CD8-positive, alpha-beta memory T cell (primary cell): ENCODE measurements around the gene RPL29. TPM values are rescaled to one million over a fixed set of nuclear protein-coding genes. Genes with fewer than 3 reads are reported as not detected.

ENCODE experiments used
- CTCF ChIA-PET: fragments of 350-600 bp; sonication (Branson Sonifier 250); formaldehyde crosslinking; loops from one replicate; lab custom pipeline; 2021; ENCODE audit warnings: antibody characterized with exemption; lab: Charles Lee
- POLR2A ChIA-PET: fragments of 350-600 bp; sonication (Branson Sonifier 250); formaldehyde crosslinking; loops from one replicate; lab custom pipeline; 2021; ENCODE audit warnings: antibody characterized with exemption; lab: Charles Lee
- DNase-seq, 5 donors: peaks; one replicate each; pipeline versions ENCODE4 v3.0.0 to v3.0.0-alpha.2; 2020 to 2022; ENCODE audit warnings: mixed read lengths in 1 of 5
- H3K27ac ChIP-seq: one replicate; pipeline ENCODE4 v1.7.0; 2013; ENCODE audit warnings: low read depth, mild to moderate bottlenecking, low read length, moderate library complexity
- H3K27me3 ChIP-seq: 2 replicates; pipeline ENCODE4 v1.7.0; 2013; ENCODE audit warnings: low read length, mild to moderate bottlenecking; ENCODE audit not compliant: insufficient read depth, poor library complexity, severe bottlenecking
- H3K36me3 ChIP-seq: 2 replicates; pipeline ENCODE4 v1.7.0; 2013; ENCODE audit warnings: mild to moderate bottlenecking, low read length, moderate library complexity; ENCODE audit not compliant: insufficient read depth
- H3K4me1 ChIP-seq: 2 replicates; pipeline ENCODE4 v1.7.0; 2013; ENCODE audit warnings: mild to moderate bottlenecking, low read length, moderate library complexity; ENCODE audit not compliant: insufficient read depth
- H3K4me3 ChIP-seq: 2 replicates; pipeline ENCODE4 v1.7.0; 2013; ENCODE audit warnings: mild to moderate bottlenecking, low read length
- H3K9me3 ChIP-seq: 2 replicates; pipeline ENCODE4 v1.7.0; 2013; ENCODE audit warnings: mild to moderate bottlenecking, low read length
- H3K27ac Mint-ChIP-seq, 8 donors: one replicate each; pipeline ENCODE4 v1.8.0; 2020 to 2021; ENCODE audit warnings: mixed read lengths in 8 of 8, mild to moderate bottlenecking in 6 of 8, inconsistent platforms in 3 of 8, moderate library complexity in 3 of 8
- H3K27me3 Mint-ChIP-seq, 2 donors: one replicate each; pipeline ENCODE4 v1.8.0; 2020 to 2021; ENCODE audit warnings: mixed read lengths in 2 of 2, mild to moderate bottlenecking in 1 of 2, moderate library complexity in 1 of 2
- H3K36me3 Mint-ChIP-seq, 3 donors: one replicate each; pipeline ENCODE4 v1.8.0; 2020 to 2021; ENCODE audit warnings: mixed read lengths in 3 of 3, inconsistent platforms in 1 of 3, mild to moderate bottlenecking in 1 of 3
- H3K4me1 Mint-ChIP-seq, 3 donors: one replicate each; pipeline ENCODE4 v1.8.0; 2020 to 2021; ENCODE audit warnings: mixed read lengths in 3 of 3, inconsistent platforms in 1 of 3, mild to moderate bottlenecking in 1 of 3
- H3K4me3 Mint-ChIP-seq, 7 donors: one replicate each; pipeline ENCODE4 v1.8.0; 2020 to 2021; ENCODE audit warnings: mixed read lengths in 7 of 7, mild to moderate bottlenecking in 6 of 7, moderate library complexity in 4 of 7, inconsistent platforms in 2 of 7
- H3K9me3 Mint-ChIP-seq, 5 donors: one replicate each; pipeline ENCODE4 v1.8.0; 2020 to 2022; ENCODE audit warnings: mixed read lengths in 5 of 5, mild to moderate bottlenecking in 3 of 5, moderate library complexity in 2 of 5, inconsistent platforms in 1 of 5
- polyA plus RNA-seq: library from polyadenylated mRNA; unstranded; fragments of 300-500 nt; fragmentation: Illumina TruSeq; gene quantifications from one replicate; pipeline ENCODE4 v1.2.3, GENCODE V29; 2021
- total RNA-seq, 2 experiments: library from RNA; stranded (reverse); gene quantifications; one replicate each; pipeline ENCODE4 v1.2.3, GENCODE V29; 2021

The RPL29 gene
- total and polyA plus RNA-seq, 3 experiments from 2014 or later: 1,261 to 1,382 (median 1,367) TPM

GRCh38 chr3:51966016-51966415 is 29.7 kb downstream of the RPL29 start:
- H3K27me3 ChIP-seq: no peaks in the 10 kb centered on the region
- H3K9me3 ChIP-seq: no peaks in the 10 kb centered on the region
- Mint-ChIP-seq H3K4me3 (peak overlapping the region in 6 of 7 donors; percentile 60 to 79 (median 75)), H3K27ac (peak overlapping the region in 3 of 8 donors; percentile 22 to 52 (median 41)), H3K36me3 (peaks cover 0 to 7% (median 3%) of the 10 kb centered on the region in 3 donors), H3K27me3 (peaks cover 0 to 4% of the 10 kb centered on the region in 2 donors), H3K9me3 (no peaks in the 10 kb centered on the region), H3K4me1 (peaks cover 14 to 39% (median 26%) of the 10 kb centered on the region in 3 donors)
- no peak overlapping the region for H3K27ac ChIP-seq
- H3K4me1 ChIP-seq: peaks cover 16% of the 10 kb centered on the region
- CTCF ChIA-PET: interaction anchor here (1.1 to 1.7 kb wide), 3 partner anchors 8 to 24 kb away, joined by 3 to 5 read pairs (median 3); partner anchors contain the start of genes ABHD14B and RRP9
- no peak overlapping the region for H3K4me3 ChIP-seq
- no peaks in the 10 kb centered on the region for H3K36me3 ChIP-seq
- no peak for DNase-seq
- POLR2A ChIA-PET: no interaction called here

GRCh38 chr3:51964521-51964920 is 31.2 kb downstream of the RPL29 start:
- peaks cover 0 to 8% (median 3%) of the 10 kb centered on the region in 3 donors for H3K36me3 Mint-ChIP-seq
- H3K27me3 Mint-ChIP-seq: peaks cover 0 to 4% of the 10 kb centered on the region in 2 donors
- H3K4me1 ChIP-seq: peaks cover 16% of the 10 kb centered on the region
- no peak overlapping the region for H3K4me3 ChIP-seq
- no peaks in the 10 kb centered on the region for H3K36me3 ChIP-seq
- peak overlapping the region in 1 of 7 donors; percentile 73 for H3K4me3 Mint-ChIP-seq
- H3K27ac ChIP-seq: no peak overlapping the region
- ChIA-PET CTCF (interaction anchor here (0.6 to 3.3 kb wide), 4 partner anchors 9 to 23 kb away, joined by 3 to 15 read pairs (median 4); partner anchors contain the start of genes ABHD14A, ABHD14B and RRP9), POLR2A (no interaction called here)
- H3K27me3 ChIP-seq: no peaks in the 10 kb centered on the region
- H3K9me3 ChIP-seq: no peaks in the 10 kb centered on the region
- H3K9me3 Mint-ChIP-seq: no peaks in the 10 kb centered on the region
- H3K27ac Mint-ChIP-seq: no peak overlapping the region
- no peak for DNase-seq
- H3K4me1 Mint-ChIP-seq: peaks cover 14 to 33% (median 20%) of the 10 kb centered on the region in 3 donors

DNA sequence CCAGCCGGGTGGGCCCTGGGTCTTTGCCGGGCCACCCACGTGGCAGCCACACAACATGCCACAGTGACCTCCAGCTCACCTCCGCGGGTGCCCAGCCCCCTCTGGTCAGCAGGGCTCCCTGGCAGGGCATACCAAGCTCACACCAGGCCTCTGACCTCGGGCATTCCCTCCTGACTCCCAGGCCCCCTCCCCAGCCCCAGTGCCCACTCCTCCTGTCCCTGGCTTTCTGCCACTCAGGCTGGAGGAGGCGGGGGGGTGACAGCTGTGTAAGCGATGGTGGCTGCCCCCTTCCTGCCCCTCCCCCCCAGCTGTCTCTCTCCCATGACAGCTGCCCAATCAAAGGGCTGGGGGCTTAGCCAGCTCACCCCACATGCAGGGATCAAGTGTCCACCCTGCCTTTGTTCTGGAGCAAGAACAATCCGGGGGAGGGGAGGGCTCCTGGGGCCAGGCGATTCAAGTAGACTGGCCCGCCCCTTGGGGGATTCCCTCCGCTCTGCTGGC is 31.7 kb downstream of the RPL29 start:
- Mint-ChIP-seq H3K4me1 (peaks cover 13 to 30% (median 16%) of the 10 kb centered on the region in 3 donors), H3K9me3 (no peaks in the 10 kb centered on the region), H3K27me3 (peaks cover 0 to 8% of the 10 kb centered on the region in 2 donors), H3K36me3 (peaks cover 0 to 8% (median 3%) of the 10 kb centered on the region in 3 donors), H3K27ac (no peak overlapping the region), H3K4me3 (no peak overlapping the region)
- no peak for DNase-seq
- CTCF ChIA-PET: interaction anchor here (1.6 to 3.3 kb wide), 3 partner anchors 10 to 22 kb away, joined by 5 to 15 read pairs (median 12); partner anchors contain the start of genes ABHD14A, ABHD14B, PARP3 and RRP9
- no peaks in the 10 kb centered on the region for H3K9me3 ChIP-seq
- H3K27ac ChIP-seq: no peak overlapping the region
- H3K4me1 ChIP-seq: peaks cover 16% of the 10 kb centered on the region
- no peaks in the 10 kb centered on the region for H3K36me3 ChIP-seq
- H3K4me3 ChIP-seq: no peak overlapping the region
- no peaks in the 10 kb centered on the region for H3K27me3 ChIP-seq
- POLR2A ChIA-PET: no interaction called here

DNA sequence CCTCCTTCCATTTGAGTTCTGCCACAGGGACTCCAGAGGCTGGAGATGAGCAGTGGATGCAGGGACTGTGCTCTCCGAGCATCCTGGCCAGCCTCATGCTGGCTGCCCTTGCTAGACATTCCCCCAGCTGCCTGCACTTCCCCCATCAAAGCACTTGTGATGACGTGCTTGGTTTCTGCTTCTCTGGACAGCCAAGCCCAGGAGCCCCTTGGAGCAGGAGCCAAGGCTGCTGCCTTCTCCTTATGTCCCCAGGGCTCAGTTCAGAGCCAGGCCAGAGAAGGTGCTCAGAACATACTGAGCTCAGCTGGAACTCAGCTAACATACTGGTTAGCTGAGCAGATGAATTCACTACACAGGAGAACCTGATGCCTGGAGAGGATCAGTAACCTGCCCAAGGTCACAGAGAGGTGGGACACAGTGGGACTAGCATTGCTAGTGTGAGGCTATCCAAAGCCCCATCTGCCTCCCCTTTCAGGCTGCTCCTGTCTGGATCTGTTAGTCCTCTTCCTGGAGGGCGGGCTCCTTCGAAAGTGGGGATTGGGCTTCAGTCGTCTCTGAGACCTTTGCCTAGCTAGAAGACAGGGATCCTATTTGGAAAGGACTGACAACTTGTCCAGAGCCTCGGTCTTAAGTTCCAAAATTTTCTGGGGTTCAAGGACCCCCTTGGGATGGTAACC is 32.7 kb downstream of the RPL29 start:
- Histone ChIP-seq H3K27me3 (no peaks in the 10 kb centered on the region), H3K27ac (no peak overlapping the region), H3K9me3 (no peaks in the 10 kb centered on the region), H3K4me3 (no peak overlapping the region), H3K36me3 (no peaks in the 10 kb centered on the region), H3K4me1 (peaks cover 16% of the 10 kb centered on the region)
- POLR2A ChIA-PET: no interaction called here
- no peak overlapping the region for H3K27ac Mint-ChIP-seq
- no peak for DNase-seq
- H3K36me3 Mint-ChIP-seq: peaks cover 5 to 13% (median 6%) of the 10 kb centered on the region in 3 donors
- H3K27me3 Mint-ChIP-seq: peaks cover 2 to 14% of the 10 kb centered on the region in 2 donors
- H3K9me3 Mint-ChIP-seq: no peaks in the 10 kb centered on the region
- CTCF ChIA-PET: interaction anchor here (2.4 to 3.3 kb wide), 2 partner anchors 11 to 21 kb away, joined by 12 to 15 read pairs; partner anchors contain the start of genes ABHD14A, ABHD14B, PARP3 and RRP9
- peaks cover 11 to 21% (median 12%) of the 10 kb centered on the region in 3 donors for H3K4me1 Mint-ChIP-seq
- H3K4me3 Mint-ChIP-seq: no peak overlapping the region

DNA sequence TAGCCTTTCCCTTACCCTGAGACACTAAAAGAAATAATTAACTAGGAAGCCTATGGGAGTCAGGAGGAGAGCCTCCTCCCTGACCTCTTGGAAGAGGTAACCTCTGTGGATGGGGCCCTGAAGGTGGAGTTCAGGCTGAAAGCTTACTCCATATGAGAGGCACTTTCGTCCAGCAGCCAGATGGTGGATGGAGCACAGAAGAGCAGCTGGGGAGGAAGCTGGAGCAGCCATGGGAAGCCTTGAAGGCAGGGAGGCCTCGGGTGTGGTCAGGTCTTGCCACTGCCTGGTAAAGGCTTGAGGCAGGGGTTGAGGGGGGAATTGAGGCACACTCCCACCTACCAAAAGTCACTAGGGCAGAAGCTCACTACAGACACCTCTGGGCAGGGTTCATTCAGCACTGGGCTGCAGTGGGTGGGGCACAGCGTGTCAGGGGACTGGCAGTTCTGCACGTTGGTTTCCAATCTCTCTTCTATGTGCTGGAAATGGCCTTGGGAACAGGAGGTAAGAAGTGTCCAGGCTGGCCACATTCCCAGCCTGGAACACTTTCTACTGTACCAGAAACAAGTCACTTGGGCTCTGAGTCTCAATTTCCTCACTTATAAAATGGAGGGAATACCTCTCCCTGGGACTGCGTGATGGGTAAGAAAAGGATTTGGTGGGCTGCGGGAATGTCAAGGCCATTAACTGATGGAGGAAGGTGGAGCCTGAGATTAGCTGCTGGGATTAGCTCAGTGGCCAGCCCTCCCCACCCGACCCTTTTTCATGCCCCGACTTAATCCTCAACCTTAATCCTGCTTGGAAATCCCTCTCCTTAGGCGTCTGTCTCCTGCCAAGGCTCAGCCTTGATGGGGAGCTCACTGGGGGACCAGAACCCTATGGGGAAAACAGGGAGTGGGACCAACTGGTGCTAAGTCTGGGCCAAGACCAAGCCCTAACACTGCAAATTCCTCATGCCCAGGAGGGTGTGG is 33.8 kb downstream of the RPL29 start:
- Histone ChIP-seq H3K27me3 (peaks cover 5% of the 10 kb centered on the region), H3K4me1 (peaks cover 16% of the 10 kb centered on the region), H3K4me3 (no peak overlapping the region), H3K27ac (no peak overlapping the region), H3K36me3 (no peaks in the 10 kb centered on the region), H3K9me3 (no peaks in the 10 kb centered on the region)
- POLR2A ChIA-PET: interaction anchor here (0.6 kb wide), 1 partner anchor 42 kb away, joined by 3 read pairs; no protein-coding TSS in a partner anchor
- peaks cover 9 to 18% (median 13%) of the 10 kb centered on the region in 3 donors for H3K4me1 Mint-ChIP-seq
- CTCF ChIA-PET: interaction anchor here (2.4 to 3.3 kb wide), 2 partner anchors 12 to 20 kb away, joined by 12 to 15 read pairs; partner anchors contain the start of genes ABHD14A, ABHD14B, PARP3 and RRP9
- peaks cover 2 to 15% of the 10 kb centered on the region in 2 donors for H3K27me3 Mint-ChIP-seq
- H3K27ac Mint-ChIP-seq: peak overlapping the region in 1 of 8 donors; percentile 87
- H3K36me3 Mint-ChIP-seq: peaks cover 5 to 12% (median 6%) of the 10 kb centered on the region in 3 donors
- H3K9me3 Mint-ChIP-seq: no peaks in the 10 kb centered on the region
- peak overlapping the region in 1 of 7 donors; percentile 32 for H3K4me3 Mint-ChIP-seq
- no peak for DNase-seq

- H3K36me3 Mint-ChIP-seq: peaks cover 5 to 12% (median 6%) of the 10 kb centered on the region in 3 donors
- no peaks in the 10 kb centered on the region for H3K9me3 Mint-ChIP-seq
- Histone ChIP-seq H3K4me3 (no peak overlapping the region), H3K4me1 (peaks cover 13% of the 10 kb centered on the region), H3K9me3 (no peaks in the 10 kb centered on the region), H3K36me3 (no peaks in the 10 kb centered on the region), H3K27ac (no peak overlapping the region), H3K27me3 (peaks cover 11% of the 10 kb centered on the region)
- CTCF ChIA-PET: interaction anchor here (3.3 kb wide), 1 partner anchor 13 kb away, joined by 15 read pairs; the partner anchor contains the start of genes ABHD14A and ABHD14B
- no peak overlapping the region for H3K27ac Mint-ChIP-seq
- peaks cover 7 to 19% of the 10 kb centered on the region in 2 donors for H3K27me3 Mint-ChIP-seq
- H3K4me3 Mint-ChIP-seq: peak overlapping the region in 1 of 7 donors; percentile 32
- H3K4me1 Mint-ChIP-seq: peaks cover 13 to 18% (median 16%) of the 10 kb centered on the region in 3 donors
- no peak for DNase-seq
- POLR2A ChIA-PET: no interaction called here
Observed at GRCh38 chr3:51961011-51961410, 34.7 kb downstream of the RPL29 start.

DNA sequence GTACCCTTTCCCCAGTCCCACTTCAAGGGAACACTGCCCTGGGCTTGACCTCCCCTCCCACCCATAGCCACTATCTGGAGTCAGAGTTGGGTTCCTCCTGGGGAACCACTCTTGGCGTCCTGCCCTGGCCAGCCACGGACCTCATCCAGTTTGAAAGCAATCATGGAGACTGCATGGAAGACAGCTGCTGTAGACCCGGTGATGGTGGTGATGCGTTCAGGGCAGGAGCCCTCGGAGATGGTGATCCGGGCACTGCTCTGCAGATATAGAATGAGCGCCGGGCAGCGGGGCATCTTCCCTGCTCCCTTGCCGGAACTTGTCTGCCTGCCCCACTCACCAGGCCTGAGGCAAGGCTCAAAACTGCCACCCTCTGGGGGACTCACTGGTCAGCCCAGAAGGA is 35.3 kb downstream of the RPL29 start:
- peaks cover 12% of the 10 kb centered on the region for H3K27me3 ChIP-seq
- Mint-ChIP-seq H3K36me3 (peaks cover 5 to 12% (median 6%) of the 10 kb centered on the region in 3 donors), H3K4me1 (peaks cover 11 to 14% (median 12%) of the 10 kb centered on the region in 3 donors), H3K9me3 (no peaks in the 10 kb centered on the region), H3K27me3 (peaks cover 7 to 19% of the 10 kb centered on the region in 2 donors), H3K27ac (no peak overlapping the region), H3K4me3 (no peak overlapping the region)
- no peak overlapping the region for H3K27ac ChIP-seq
- peaks cover 9% of the 10 kb centered on the region for H3K4me1 ChIP-seq
- no peaks in the 10 kb centered on the region for H3K36me3 ChIP-seq
- ChIA-PET CTCF (no interaction called here), POLR2A (no interaction called here)
- no peaks in the 10 kb centered on the region for H3K9me3 ChIP-seq
- DNase-seq: no peak
- no peak overlapping the region for H3K4me3 ChIP-seq
